Hepatic stellate cell (primary cell): ENCODE data around the gene CLN3.
"Not testable (repeated sequence)": the region's sequence is repeated elsewhere in the genome, so short reads cannot be mapped to it uniquely, and the experiment has no call there.

Experiments
- DNase-seq: peaks from one replicate; pipeline ENCODE4 v3.0.0; 2011; ENCODE audit warnings: low spot score

The CLN3 gene

GRCh38 chr16:28491970-28492474, at the start of gene CLN3:
Gene CLN3, minus strand, starts transcription at chr16:28492074. Its CDS starts 315 bp downstream, at chr16:28491759.
- peak; percentile 98 for DNase-seq

GRCh38 chr16:28540346-28540745, 48.5 kb upstream of the CLN3 start:
- DNase-seq, result no peak

- DNase-seq, result peak; percentile 97
Measured at GRCh38 chr16:28538733-28539596, 47.1 kb upstream of the CLN3 start, which contains the start of gene NUPR1. Gene NUPR1, minus strand, starts transcription at chr16:28538974. Its CDS starts 67 bp downstream, at chr16:28538907.

- DNase-seq, result no peak
Measured at GRCh38 chr16:28537964-28538732, 46.3 kb upstream of the CLN3 start.

- no peak for DNase-seq
Measured at GRCh38 chr16:28537076-28537475, 45.2 kb upstream of the CLN3 start.

GRCh38 chr16:28534542-28535373, 42.9 kb upstream of the CLN3 start:
- DNase-seq, result no peak

- no peak for DNase-seq
Measured at GRCh38 chr16:28532940-28533647, 41.2 kb upstream of the CLN3 start.

GRCh38 chr16:28531777-28532744, 40.2 kb upstream of the CLN3 start:
- no peak for DNase-seq

GRCh38 chr16:28529124-28529523, 37.2 kb upstream of the CLN3 start:
- DNase-seq, result no peak

- no peak for DNase-seq
Measured at GRCh38 chr16:28528463-28528867, 36.6 kb upstream of the CLN3 start.

GRCh38 chr16:28527985-28528384, 36.1 kb upstream of the CLN3 start:
- no peak for DNase-seq

- not testable (repeated sequence) for DNase-seq
Measured at GRCh38 chr16:28527100-28527785, 35.4 kb upstream of the CLN3 start.

GRCh38 chr16:28526201-28527099, 34.6 kb upstream of the CLN3 start:
- DNase-seq, result no peak

GRCh38 chr16:28524681-28525171, 32.9 kb upstream of the CLN3 start:
- no peak for DNase-seq

- no peak for DNase-seq
Measured at GRCh38 chr16:28522792-28523191, 30.9 kb upstream of the CLN3 start.

- DNase-seq, result no peak
Measured at GRCh38 chr16:28521436-28521835, 29.6 kb upstream of the CLN3 start.

GRCh38 chr16:28520672-28521071, 28.8 kb upstream of the CLN3 start:
- DNase-seq, result no peak

GRCh38 chr16:28514246-28514645, 22.4 kb upstream of the CLN3 start:
- no peak for DNase-seq
